ENCODE data around the gene ZBTB7C. TPM values are rescaled to one million over a fixed set of nuclear protein-coding genes. Genes with fewer than 3 reads are reported as not detected.

ZBTB7C gene
- total RNA-seq, 1 experiment from 2014 or later, result 0.33 TPM

GRCh38 chr18:48159816-48160215 is 249.4 kb downstream of the ZBTB7C start:
- H3T11ph ChIP-seq (ENCODE audit: low read length), result no peak overlapping the region
- no peaks in the 10 kb centered on the region for H3K36me3 Mint-ChIP-seq (ENCODE audit: insufficient read depth in 1 of 3, low read depth in 3 of 3)
- peaks cover 9% of the 10 kb centered on the region for H3K23me2 ChIP-seq (ENCODE audit: insufficient read length, low read depth, low read length, poor library complexity, severe bottlenecking)
- H3K27ac ChIP-seq (ENCODE audit: insufficient read length, low read depth, low read length), result no peak overlapping the region
- no peak overlapping the region for H2BK20ac ChIP-seq (ENCODE audit: low read depth, low read length, poor library complexity, severe bottlenecking)
- DNase-seq, result no peak
- H3K9me3 ChIP-seq (ENCODE audit: control insufficient read depth, low read depth, low read length), result no peaks in the 10 kb centered on the region
- no peak overlapping the region for H4K91ac ChIP-seq (ENCODE audit: insufficient read length, low read depth, low read length)
- H2AK5ac ChIP-seq (ENCODE audit: insufficient read length, low read length), result no peak overlapping the region
- peaks cover 73% of the 10 kb centered on the region for H3K27me3 Mint-ChIP-seq (ENCODE audit: low read depth)
- no peaks in the 10 kb centered on the region for H3K9me3 Mint-ChIP-seq
- no peak overlapping the region for H2AFZ ChIP-seq (ENCODE audit: low read length)
- H3K23ac ChIP-seq (ENCODE audit: insufficient read length, low read depth, low read length), result no peak overlapping the region
- H3K56ac ChIP-seq (ENCODE audit: insufficient read length, low read depth, low read length), result no peak overlapping the region
- H3K18ac ChIP-seq (ENCODE audit: insufficient read length, low read depth, low read length), result no peak overlapping the region
- H2BK12ac ChIP-seq (ENCODE audit: insufficient read length, low read depth, low read length), result no peak overlapping the region
- peaks cover 18% of the 10 kb centered on the region; the same call in 1 of the 2 replicates for H3K27me3 ChIP-seq (ENCODE audit: insufficient read depth, low read length)
- H3K4me3 Mint-ChIP-seq, result no peak overlapping the region
- no peak overlapping the region for H3K4me2 ChIP-seq (ENCODE audit: insufficient read depth, insufficient read length, low read length)
- H2BK120ac ChIP-seq (ENCODE audit: low read depth, low read length, poor library complexity, severe bottlenecking), result no peak overlapping the region
- no peak overlapping the region for H3K4ac ChIP-seq (ENCODE audit: low read depth, low read length)
- no peak for TF ChIP-seq CTCF (conservative IDR thresholded peaks at IDR 0.05)
- H4K5ac ChIP-seq (ENCODE audit: insufficient read length, low read depth, low read length), result no peak overlapping the region
- no peak overlapping the region for H2BK5ac ChIP-seq (ENCODE audit: insufficient read length, low read length)
- H3K4me1 Mint-ChIP-seq, result peaks cover 13 to 17% of the 10 kb centered on the region in 2 experiments
- peaks cover 7% of the 10 kb centered on the region; the same call in 1 of the 2 replicates for H3K4me1 ChIP-seq (ENCODE audit: insufficient read depth, low read length)
- H3K79me1 ChIP-seq (ENCODE audit: insufficient read depth, low read depth, low read length, poor library complexity, severe bottlenecking), result no peaks in the 10 kb centered on the region
- no CpG with 5 or more reads among the region's 7 CpGs for WGBS (ENCODE audit: extremely low coverage, insufficient read length, low lambda C conversion rate)
- H2BK15ac ChIP-seq (ENCODE audit: low read depth, low read length), result no peak overlapping the region
- no peak overlapping the region for H3K14ac ChIP-seq (ENCODE audit: insufficient read depth, low read length)
- H4K8ac ChIP-seq (replicated peaks; ENCODE audit: insufficient read length, low read depth, low read length), result no peak overlapping the region
- no peaks in the 10 kb centered on the region for H4K20me1 ChIP-seq (ENCODE audit: control insufficient read depth, insufficient read depth, insufficient read length)
- H3K27ac Mint-ChIP-seq, result no peak overlapping the region
- no peaks in the 10 kb centered on the region for H3K79me2 ChIP-seq (ENCODE audit: insufficient read depth, low read length)
- H3K9ac ChIP-seq (ENCODE audit: extremely low read depth, insufficient read length, low read length), result no peak overlapping the region

All from H9 (cell line).